ENCODE data around the gene TMEM82. TPM values are rescaled to one million over a fixed set of nuclear protein-coding genes. Genes with fewer than 3 reads are reported as not detected.

Gene TMEM82
- total RNA-seq, result not detected in 2 replicates

GRCh38 chr1:15742339-15742801 lies at the start of gene TMEM82:
Gene TMEM82, plus strand, starts transcription at chr1:15742499. Its CDS starts 61 bp downstream, at chr1:15742560.

DNA sequence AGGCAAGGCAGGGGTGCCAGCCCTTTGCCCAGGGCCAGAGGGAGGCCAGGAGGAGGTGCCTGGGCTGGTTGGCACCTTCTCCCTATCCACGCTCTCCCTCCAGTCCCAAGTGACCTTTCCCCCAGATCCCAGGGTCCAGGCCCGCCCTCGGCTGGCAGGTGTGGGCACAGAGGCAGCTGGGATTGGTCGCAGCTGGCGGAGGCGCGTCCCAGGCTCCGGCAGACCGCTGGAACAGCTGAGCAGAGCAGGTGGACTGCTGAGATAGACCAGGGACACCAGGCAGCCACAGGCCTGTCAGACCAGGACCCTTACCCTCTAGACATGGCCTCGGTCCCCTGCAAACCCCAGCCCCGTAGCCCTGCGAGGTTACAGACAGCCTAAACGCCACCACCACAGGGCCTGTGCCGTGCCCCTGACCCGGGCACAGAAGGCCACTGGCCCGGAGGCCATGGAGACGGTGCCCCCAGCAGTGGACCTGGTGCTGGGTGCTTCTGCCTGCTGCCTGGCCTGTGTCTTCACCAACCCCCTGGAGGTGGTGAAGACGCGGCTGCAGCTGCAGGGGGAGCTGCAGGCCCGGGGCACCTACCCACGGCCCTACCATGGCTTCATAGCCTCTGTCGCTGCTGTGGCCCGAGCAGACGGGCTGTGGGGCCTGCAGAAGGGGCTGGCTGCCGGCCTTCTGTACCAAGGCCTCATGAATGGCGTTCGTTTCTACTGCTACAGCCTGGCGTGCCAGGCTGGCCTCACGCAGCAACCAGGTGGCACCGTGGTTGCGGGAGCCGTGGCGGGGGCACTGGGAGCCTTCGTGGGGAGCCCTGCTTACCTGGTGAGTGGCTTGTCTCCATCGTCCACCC lies 6.0 kb upstream of the TMEM82 start, which contains the start of gene SLC25A34:
Gene SLC25A34, plus strand, starts transcription at position 221 of the 854 bp plus-strand sequence. Its CDS starts 228 bp downstream, at position 449.

GRCh38 chr1:15758343-15758931 lies 16.1 kb downstream of the TMEM82 start, which contains the start of gene FBLIM1:
Gene FBLIM1, plus strand, starts transcription at chr1:15758795. Its CDS starts 6,189 bp downstream, at chr1:15764984.

Other genes with a start within 250 kb of the TMEM82 start
- gene CASP9, start 218.3 kb upstream of the TMEM82 start, total RNA-seq, result 7.1 and 9.7 TPM in 2 replicates
- 17.7 and 22.8 TPM in 2 replicates for gene DNAJC16, start 215.7 kb upstream of the TMEM82 start, total RNA-seq
- gene AGMAT, start 157.4 kb upstream of the TMEM82 start, total RNA-seq, result 0.33 TPM in 1 of 2 replicates, not detected in the other
- gene DDI2, start 125.0 kb upstream of the TMEM82 start, total RNA-seq, result 20.8 and 32.2 TPM in 2 replicates
- 45.0 and 55.4 TPM in 2 replicates for gene PLEKHM2, start 58.2 kb upstream of the TMEM82 start, total RNA-seq
- gene SLC25A34, start 6.2 kb upstream of the TMEM82 start, total RNA-seq, result 0.33 and 0.39 TPM in 2 replicates
- 244 and 373 TPM in 2 replicates for gene FBLIM1, start 16.3 kb downstream of the TMEM82 start, total RNA-seq
- gene UQCRHL, start 65.2 kb downstream of the TMEM82 start, total RNA-seq, result 0.65 and 2.7 TPM in 2 replicates
- gene SPEN, start 105.2 kb downstream of the TMEM82 start, total RNA-seq, result 25.1 and 26.1 TPM in 2 replicates
- 28.1 and 31.8 TPM in 2 replicates for gene ZBTB17, start 233.6 kb downstream of the TMEM82 start, total RNA-seq

Data from placental epithelial cell (primary cell).